Epidermal melanocyte (primary cell): ENCODE data around the gene ABL1.

Source experiments
- DNase-seq: peaks from one replicate; pipeline ENCODE4 v3.0.0; 2011; ENCODE audit warnings: low spot score; ENCODE audit not compliant: insufficient read length

Gene ABL1

DNA sequence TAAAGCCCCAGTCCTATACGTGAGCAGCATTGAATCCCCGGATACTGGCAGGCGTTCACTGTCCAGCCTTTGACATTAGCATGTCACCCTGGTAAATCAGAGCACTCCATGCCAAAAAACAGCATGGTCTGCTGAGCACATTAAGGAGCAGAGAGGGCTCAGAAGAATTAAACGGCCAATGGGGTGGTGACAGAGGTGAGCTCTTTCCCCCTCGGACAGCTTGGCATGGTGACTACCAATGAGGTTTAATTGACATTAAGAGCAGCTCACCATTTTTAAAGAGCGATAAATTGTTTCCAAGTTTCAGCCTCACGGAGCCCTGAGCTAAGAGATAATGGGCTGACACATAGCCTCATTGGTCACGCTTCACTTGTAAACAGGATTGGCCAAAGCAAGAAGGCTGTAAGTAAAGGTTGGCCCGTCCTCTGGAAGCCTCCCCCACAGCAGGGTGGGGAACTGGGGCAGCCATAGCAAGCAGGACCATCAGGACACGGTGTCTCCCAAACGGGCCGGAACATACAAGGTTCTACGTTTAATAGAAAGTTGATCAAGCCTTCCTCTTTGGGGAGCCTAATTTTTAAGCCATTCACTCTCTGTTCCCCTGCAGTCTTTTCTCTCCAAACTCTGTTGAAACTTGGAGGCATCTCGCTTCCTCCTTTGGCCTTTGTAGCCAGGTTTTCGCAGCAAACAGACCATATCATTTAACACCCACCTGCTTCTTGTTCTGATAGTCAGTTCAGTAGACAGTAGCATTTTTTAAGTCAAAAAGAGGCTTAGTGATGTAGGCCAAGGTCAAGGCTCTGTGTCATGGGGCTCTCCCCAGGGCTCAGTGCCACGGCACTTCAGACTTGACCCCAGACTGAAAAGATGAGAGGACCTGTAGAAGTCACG, 35.7 kb downstream of the ABL1 start:
- no peak for DNase-seq

DNA sequence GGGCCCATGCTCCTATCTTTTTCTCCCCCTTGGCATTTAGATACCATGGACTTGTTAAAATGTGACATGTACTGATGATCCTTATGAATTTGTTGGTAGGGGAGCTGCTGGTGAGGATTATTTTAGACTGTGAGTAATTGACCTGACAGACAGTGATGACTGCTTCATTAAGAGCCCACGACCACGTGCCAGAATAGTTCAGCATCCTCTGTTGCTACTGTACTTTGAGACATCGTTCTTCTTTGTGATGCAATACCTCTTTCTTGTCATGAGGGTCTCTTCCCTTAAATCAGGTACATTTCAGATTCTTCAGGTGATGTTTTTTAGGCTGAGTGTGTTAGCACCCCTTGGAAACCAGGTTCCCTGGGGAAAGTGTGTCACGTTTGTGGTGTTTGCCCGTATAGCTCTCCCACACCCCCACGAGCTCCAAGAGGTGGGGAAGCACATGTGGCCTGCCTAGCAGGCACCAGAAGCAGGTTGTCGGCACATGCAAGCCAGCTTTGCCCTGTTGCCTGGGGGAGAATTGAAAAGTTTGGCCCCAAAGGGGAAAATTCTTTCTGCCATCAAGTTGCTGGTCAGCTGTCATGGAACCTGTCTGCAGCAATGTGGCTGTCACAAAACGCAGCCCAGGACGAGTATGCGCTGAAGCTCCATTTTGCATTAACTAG, 36.5 kb downstream of the ABL1 start:
- no peak for DNase-seq

DNA sequence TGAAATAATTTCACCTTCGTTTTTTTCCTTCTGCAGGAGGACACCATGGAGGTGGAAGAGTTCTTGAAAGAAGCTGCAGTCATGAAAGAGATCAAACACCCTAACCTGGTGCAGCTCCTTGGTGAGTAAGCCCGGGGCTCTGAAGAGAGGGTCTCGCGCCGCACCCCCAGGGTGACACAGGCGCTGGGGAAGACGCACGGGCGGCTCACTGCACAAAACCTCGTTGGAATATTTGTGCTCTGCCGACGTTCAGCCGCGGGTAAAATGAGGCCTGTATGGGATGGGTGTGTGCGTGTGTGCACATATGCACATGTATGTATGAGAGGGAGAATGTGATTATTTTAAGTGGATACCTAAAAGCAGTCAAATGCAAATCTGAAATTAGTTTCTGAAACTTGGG, 37.0 kb downstream of the ABL1 start:
- no peak for DNase-seq

DNA sequence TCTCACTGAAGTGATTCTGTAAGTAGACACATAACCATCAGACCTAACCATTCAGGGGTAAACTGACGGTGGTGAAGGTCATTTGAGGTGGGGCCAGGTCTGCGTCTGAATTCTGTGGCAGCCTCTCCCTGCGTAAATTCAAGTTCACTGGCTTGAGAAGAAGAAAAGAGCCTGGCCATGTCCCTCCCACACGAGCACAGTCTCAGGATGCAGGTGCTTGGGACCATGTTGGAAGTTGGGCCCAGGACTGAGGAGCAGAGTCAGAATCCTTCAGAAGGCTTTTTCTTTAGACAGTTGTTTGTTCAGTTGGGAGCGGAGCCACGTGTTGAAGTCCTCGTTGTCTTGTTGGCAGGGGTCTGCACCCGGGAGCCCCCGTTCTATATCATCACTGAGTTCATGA, 37.5 kb downstream of the ABL1 start:
- DNase-seq: no peak

DNA sequence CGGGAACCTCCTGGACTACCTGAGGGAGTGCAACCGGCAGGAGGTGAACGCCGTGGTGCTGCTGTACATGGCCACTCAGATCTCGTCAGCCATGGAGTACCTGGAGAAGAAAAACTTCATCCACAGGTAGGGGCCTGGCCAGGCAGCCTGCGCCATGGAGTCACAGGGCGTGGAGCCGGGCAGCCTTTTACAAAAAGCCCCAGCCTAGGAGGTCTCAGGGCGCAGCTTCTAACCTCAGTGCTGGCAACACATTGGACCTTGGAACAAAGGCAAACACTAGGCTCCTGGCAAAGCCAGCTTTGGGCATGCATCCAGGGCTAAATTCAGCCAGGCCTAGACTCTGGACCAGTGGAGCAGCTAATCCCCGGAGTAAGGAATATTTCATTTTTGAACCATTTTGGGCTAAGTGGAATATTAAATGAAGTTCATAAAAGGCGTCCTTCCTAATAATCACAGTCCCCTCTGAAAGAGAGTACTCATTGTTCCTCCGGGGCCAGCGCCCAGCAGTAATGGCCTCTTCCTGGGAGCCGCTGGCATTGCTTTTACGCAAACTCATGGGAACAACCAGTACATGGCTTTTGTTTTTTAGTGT, 38.0 kb downstream of the ABL1 start:
- DNase-seq: no peak

DNA sequence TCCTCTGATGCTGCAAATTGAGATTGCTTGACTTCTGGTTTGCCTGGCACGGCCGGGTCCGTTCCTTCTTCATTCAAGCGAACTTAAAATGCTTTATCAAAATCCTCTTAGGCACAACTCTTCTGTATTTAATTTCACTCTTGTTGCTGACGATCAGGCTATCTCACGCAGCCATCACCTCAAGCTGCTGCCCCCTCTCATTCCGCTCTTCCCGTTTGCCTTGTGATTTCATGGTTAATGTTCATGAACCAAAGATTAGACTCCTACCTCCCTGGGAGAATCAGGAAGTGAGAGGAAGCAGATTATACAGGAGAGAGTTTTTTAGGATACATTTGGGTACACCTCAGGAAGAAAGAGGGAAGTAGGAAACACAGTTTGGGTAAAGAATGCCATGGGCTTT, 38.9 kb downstream of the ABL1 start:
- no peak for DNase-seq

DNA sequence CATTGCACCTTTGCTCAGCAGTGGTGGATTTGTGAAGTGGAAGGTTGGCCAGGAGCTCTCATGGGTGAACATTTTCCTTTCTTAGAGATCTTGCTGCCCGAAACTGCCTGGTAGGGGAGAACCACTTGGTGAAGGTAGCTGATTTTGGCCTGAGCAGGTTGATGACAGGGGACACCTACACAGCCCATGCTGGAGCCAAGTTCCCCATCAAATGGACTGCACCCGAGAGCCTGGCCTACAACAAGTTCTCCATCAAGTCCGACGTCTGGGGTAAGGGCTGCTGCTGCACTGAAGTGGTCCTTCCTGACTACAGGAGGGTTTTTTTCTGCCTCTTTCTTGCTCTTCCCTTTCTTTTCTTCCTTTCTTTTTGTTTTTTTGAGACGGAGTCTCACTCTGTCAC, 39.7 kb downstream of the ABL1 start:
- no peak for DNase-seq

DNA sequence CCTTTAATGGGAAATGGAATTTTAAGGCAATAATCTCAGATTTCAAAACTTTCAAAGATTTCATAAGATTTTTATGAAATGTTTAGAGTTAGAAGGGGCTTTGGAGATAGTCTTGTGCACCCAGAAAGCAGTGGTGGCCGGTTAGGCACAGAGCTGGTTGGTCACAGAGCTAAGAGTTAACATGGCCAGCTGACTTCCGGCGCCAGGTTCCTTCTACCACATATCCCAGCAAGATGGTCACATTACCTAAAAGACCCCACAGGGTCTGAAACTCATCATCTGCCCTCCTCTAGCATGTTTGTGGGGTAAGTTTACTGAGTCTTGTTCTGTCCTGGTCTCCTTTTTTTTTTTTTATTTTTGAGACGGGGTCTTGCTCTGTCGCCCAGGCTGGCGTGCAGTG, 42.2 kb downstream of the ABL1 start:
- no peak for DNase-seq

DNA sequence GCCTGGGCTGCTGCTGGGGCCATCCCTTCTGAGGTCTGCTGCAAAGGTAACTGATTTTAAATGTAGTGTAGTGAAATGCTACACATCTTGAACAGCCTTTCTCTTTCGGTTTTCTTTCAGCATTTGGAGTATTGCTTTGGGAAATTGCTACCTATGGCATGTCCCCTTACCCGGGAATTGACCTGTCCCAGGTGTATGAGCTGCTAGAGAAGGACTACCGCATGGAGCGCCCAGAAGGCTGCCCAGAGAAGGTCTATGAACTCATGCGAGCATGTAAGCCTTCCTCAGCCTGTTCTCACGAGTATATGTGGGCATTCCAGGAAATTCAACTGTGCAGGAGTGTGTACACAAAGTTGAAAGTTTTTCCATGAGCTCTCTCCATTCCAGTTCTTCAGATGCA, 43.2 kb downstream of the ABL1 start:
- DNase-seq: no peak

DNA sequence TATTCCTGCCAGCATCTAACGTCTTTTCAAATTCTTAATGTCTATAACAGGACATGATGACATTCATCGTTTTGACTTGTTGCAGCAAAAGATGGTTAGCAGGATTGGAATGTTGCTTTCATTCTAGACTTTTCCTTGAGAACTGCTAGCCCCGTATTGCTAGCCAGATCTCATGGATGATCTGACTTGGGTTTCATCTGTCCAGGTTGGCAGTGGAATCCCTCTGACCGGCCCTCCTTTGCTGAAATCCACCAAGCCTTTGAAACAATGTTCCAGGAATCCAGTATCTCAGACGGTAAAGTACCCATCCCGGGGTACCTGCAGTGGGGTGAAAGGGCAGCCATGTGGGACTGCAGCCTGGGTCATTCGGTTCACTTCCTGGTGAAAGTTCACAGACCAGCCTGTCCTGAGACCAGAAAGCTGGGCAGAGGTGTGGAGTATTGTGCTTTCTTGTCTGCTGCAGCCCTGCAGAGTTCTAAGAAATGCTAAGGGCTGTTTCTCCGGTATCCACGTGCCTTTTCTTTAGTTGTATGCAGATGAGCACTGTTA, 44.9 kb downstream of the ABL1 start:
- DNase-seq: no peak

DNA sequence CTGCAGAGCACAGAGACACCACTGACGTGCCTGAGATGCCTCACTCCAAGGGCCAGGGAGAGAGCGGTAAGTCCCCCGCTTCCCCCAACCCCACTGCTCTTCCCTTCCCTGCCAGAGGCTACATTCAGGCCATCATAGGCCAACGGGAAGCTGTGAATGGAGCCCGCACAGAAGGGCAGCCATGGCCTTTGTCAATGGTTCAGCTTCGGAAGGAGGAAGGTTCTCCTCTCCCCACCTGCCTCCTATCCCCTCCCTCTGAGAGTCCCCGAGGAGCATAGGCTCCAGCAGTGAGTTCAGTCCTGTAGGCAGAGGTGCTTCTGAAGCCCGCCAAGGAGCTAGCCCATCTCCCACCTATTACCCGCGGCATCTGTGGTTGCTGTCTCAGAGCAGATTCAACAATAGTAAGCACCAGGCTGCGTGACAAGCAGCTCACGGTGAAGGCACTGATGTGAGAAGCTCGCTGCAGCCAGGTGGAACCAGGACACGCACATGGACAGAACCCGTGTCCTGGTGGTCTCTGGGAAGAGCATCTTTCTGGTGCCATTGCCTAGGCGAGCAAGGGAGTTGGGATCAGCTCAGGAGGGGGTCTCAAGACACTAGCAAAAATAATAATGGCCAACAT, 45.7 kb downstream of the ABL1 start:
- no peak for DNase-seq

DNA sequence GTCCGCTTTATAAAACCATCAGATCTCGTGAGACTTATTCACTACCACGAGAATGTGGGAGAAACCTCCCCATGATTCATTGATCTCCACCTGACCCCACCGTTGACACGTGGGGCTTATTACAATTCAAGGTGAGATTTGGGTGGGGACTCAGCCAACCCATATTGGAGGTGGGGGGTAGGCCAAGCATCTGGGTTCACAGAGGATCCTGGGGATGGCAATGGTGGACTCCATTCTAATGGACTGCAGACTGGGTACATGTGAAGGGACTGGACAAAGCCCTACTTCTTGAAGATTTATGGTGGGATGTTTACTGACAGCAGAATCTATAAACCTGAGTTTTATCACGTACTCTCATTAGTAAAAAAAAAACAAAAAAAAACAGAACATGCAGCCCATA, 46.5 kb downstream of the ABL1 start:
- DNase-seq: no peak

DNA sequence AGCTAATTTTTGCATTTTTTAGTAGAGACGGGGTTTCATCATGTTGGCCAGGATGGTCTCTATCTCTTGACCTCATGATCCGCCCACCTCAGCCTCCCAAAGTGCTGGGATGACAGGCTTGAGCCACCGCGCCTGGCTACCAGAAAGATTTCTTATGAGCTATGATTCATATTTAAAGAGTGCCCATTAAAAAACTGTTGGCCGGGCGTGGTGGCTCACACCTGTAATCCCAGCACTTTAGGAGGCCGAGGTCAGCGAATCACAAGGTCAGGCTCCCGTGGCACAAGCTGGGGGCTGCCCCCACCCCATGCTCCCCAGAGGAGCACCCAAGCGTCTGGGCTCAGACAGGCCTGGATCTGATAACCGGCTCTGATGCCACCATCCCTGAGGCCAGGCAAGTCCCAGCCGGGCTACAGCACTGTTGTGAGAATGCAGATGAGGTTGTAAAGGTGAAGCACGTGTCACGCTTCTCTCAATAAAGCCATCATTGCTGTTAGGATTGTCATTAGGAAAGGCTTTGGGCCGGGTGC, 47.7 kb downstream of the ABL1 start:
- no peak for DNase-seq

DNA sequence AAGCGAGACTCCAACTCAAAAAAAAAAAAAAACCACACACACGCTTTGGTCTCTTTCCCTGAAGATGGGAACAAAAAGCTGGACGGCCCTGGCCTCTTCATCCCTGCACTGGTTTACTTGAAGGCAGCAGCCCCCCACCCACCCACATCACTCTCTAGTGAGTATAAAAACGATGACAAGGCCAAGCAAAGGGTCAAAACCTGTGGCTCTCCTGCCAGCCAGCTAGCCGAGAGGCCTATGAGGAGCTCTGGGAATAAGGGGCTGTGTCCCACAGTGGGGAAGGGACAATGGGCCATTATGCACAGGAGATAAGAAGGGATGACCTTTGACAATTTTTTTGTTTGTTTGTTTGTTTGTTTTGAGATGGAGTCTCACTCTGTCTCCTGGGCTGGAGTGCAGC, 48.4 kb downstream of the ABL1 start:
- no peak for DNase-seq

DNA sequence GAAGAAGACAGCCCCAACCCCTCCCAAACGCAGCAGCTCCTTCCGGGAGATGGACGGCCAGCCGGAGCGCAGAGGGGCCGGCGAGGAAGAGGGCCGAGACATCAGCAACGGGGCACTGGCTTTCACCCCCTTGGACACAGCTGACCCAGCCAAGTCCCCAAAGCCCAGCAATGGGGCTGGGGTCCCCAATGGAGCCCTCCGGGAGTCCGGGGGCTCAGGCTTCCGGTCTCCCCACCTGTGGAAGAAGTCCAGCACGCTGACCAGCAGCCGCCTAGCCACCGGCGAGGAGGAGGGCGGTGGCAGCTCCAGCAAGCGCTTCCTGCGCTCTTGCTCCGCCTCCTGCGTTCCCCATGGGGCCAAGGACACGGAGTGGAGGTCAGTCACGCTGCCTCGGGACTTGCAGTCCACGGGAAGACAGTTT, 49.1 kb downstream of the ABL1 start:
- no peak for DNase-seq

DNA sequence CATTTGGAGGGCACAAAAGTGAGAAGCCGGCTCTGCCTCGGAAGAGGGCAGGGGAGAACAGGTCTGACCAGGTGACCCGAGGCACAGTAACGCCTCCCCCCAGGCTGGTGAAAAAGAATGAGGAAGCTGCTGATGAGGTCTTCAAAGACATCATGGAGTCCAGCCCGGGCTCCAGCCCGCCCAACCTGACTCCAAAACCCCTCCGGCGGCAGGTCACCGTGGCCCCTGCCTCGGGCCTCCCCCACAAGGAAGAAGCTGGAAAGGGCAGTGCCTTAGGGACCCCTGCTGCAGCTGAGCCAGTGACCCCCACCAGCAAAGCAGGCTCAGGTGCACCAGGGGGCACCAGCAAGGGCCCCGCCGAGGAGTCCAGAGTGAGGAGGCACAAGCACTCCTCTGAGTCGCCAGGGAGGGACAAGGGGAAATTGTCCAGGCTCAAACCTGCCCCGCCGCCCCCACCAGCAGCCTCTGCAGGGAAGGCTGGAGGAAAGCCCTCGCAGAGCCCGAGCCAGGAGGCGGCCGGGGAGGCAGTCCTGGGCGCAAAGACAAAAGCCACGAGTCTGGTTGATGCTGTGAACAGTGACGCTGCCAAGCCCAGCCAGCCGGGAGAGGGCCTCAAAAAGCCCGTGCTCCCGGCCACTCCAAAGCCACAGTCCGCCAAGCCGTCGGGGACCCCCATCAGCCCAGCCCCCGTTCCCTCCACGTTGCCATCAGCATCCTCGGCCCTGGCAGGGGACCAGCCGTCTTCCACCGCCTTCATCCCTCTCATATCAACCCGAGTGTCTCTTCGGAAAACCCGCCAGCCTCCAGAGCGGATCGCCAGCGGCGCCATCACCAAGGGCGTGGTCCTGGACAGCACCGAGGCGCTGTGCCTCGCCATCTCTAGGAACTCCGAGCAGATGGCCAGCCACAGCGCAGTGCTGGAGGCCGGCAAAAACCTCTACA, 49.8 kb downstream of the ABL1 start:
- no peak for DNase-seq

DNA sequence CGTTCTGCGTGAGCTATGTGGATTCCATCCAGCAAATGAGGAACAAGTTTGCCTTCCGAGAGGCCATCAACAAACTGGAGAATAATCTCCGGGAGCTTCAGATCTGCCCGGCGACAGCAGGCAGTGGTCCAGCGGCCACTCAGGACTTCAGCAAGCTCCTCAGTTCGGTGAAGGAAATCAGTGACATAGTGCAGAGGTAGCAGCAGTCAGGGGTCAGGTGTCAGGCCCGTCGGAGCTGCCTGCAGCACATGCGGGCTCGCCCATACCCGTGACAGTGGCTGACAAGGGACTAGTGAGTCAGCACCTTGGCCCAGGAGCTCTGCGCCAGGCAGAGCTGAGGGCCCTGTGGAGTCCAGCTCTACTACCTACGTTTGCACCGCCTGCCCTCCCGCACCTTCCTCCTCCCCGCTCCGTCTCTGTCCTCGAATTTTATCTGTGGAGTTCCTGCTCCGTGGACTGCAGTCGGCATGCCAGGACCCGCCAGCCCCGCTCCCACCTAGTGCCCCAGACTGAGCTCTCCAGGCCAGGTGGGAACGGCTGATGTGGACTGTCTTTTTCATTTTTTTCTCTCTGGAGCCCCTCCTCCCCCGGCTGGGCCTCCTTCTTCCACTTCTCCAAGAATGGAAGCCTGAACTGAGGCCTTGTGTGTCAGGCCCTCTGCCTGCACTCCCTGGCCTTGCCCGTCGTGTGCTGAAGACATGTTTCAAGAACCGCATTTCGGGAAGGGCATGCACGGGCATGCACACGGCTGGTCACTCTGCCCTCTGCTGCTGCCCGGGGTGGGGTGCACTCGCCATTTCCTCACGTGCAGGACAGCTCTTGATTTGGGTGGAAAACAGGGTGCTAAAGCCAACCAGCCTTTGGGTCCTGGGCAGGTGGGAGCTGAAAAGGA, 50.7 kb downstream of the ABL1 start:
- DNase-seq: no peak

DNA sequence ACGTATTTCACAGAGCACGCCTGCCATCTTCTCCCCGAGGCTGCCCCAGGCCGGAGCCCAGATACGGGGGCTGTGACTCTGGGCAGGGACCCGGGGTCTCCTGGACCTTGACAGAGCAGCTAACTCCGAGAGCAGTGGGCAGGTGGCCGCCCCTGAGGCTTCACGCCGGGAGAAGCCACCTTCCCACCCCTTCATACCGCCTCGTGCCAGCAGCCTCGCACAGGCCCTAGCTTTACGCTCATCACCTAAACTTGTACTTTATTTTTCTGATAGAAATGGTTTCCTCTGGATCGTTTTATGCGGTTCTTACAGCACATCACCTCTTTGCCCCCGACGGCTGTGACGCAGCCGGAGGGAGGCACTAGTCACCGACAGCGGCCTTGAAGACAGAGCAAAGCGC, 51.9 kb downstream of the ABL1 start:
- DNase-seq: no peak

DNA sequence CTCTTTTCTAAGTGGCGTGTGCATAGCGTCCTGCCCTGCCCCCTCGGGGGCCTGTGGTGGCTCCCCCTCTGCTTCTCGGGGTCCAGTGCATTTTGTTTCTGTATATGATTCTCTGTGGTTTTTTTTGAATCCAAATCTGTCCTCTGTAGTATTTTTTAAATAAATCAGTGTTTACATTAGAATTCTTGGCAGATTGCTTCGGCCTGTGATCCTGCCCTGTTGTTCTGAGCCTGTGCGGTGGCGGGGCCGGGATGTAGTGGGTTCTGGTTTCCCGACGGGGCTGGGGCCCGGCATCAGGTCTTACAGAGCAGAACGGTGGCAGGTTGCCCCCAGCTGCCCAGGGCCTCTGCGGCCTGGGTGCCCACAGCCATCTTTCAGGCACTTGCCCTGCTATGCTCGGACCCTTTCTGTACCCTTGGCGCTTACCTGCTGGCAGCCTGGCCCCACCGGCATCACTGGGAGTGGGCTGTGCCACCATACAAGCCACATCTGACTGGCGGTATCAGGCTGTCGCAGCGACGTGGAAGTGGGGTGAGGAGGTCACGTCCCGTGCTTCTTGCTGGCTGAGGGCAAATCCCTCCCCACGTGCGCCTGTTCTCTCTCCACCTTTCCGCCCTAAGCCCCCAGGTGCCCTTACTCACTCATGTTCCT, 52.6 kb downstream of the ABL1 start:
- DNase-seq: no peak
